GM18861 (cell line): ENCODE results near the gene NFIB.

ENCODE experiments used
- ATAC-seq: cut with Tn5 transposase; IDR thresholded peaks from one replicate; pipeline ENCODE4 v1.9.1; 2021; ENCODE audit not compliant: unreplicated experiment

The NFIB gene

DNA sequence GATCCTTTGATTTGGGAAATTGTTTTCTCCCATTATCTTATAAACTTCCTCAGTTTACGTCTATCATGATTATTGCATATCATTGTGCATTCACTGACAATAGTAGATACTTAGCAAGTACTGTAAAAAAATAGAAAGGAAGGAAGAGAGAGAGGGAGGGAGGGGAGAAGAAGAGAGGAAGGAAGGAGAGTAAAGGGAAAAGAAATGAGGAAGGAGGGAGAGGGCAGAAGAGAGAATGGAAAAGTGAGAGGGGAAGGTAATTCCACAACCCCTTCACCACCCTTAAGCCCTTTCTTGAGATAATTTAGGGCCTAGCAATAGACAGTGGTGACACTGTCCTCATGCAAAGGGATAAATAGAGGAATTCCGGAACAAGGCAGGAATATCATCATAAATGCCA is 64.4 kb downstream of the NFIB start:
- no peak for ATAC-seq

DNA sequence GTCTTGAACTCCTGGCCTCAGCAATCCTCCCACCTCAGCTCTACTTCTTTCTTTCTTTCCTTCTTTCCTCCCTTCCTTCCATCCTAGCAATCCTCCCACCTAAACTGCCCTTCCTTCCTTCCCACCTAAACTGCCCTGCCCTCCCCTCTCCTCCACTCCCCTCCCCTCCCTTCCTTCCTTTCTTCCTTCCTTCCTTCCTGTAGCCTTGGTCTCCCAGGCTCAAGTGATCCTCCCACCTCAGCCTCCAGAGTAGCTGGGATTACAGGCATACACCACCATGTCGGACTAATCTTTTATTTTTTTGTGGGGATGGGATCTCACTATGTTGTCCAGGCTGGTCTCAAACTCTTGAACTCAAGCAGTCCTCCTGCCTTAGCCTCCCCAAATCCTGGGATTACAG is 65.8 kb downstream of the NFIB start:
- ATAC-seq: no peak

DNA sequence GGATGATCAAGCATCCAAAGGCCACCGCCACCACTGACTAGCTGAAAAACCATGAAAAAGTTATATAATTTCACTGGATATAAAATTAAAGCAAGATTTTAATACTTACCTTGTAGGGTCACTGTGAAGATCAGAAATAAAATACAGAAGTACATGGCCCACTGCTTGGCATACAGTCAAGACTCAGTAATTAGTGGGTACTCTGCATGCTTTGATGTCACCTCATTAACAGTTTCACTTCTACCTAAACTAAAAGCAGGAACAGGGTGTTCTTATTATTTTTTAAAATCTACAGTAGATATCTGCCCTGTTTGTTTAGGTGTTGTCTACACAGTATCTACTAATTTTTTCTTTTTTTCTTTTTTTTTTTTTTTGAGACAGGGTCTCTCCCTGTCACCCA is 66.4 kb downstream of the NFIB start:
- no peak for ATAC-seq

DNA sequence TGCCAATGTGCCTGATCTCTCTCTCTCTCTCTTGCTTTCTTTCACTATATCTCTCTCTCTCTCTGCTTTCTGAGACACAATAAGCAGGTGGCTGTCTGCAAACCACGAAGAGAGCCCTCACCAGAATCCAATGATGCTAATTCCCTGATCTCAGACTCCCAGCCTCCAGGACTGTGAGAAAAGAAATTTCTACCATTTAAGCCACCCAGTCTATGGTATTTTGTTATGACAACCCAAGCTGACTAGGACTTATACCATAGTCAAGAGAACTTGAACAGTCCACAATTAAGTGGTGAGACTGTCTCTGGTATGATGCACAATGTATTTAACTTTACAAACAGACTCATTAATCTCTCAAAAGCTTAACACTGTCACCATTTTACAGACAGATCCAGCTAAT is 67.0 kb downstream of the NFIB start:
- no peak for ATAC-seq

DNA sequence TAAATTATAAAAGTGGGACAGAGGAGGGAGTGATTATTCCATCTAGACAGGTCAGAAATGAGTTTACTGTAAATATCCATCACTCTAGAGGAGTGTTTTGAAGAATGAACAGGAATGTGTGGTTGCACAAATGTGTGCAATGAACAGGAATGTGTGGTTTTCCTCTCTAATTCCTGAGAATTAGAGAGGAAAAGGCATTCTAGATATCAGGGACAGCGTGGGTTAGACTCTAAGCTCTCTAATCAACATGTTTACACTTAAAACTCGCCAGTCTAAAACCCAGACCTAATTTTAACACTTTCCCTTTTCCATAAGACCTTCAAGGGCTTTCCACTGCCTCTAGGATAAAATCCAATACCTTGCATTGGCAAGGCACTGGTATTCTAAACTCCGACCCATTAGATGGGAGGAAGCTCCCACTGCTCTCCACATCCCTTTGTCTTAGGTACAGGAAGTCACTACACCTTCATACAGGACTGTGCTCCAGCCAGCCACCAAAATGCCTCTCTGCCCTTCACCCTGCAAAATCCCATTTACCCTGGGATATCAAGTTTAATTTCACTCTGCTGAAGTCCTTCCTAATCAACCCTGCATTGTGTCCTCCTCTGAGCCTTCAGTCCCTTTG is 67.9 kb downstream of the NFIB start:
- ATAC-seq: no peak

DNA sequence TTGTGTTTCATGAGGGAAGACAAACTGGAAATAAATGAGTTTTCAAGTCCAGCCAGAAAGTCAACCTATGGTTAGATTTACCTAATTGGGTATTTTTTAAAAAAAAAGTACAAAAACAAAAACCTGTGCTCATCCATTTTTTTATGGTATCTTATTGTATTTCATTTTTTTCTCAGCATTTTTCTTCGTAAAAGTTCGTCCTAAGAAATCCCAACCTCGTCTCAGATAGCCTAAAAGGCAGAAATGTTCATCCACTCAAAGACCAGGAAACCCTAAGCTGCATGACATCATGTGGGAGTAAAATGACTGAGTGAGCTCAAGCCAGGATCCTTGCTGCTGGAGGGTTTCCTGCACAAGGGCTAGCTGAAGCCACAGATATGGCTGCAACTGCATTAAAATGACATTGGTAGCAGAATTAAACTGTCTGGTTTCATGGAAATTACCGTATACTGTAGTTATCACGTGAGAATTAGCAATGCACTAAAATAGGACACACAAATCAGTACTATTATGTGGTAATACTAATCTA is 70.4 kb downstream of the NFIB start:
- no peak for ATAC-seq

DNA sequence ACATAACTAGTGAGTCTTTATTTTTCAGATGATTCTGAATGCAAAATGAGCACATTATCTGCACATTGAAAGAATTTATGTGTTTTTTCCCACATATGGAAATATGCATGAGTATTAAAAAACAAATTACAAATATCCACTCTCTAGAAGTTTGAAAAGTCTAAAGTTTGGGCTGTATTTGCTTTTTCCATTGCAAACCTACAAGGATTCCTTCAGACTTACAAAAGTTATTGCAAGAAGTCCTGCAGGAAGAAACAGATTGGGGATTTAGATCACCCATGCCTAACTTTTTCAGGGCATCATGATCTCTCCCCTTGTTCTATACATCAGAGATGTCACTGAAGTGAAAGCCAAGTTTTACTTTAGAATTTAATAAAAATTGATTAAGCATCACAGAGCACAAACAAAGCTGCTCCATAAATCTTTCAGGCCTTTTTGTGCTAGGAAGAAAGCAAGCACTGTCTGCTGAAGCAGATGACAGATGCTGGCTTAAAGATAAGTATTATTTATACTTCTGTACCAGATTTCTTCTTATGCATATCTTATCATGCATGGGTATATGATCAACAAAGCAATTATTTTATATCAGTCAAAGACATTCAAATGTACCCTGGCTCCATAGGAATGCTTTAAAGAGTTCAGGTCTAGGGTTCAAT is 71.7 kb downstream of the NFIB start:
- no peak for ATAC-seq

DNA sequence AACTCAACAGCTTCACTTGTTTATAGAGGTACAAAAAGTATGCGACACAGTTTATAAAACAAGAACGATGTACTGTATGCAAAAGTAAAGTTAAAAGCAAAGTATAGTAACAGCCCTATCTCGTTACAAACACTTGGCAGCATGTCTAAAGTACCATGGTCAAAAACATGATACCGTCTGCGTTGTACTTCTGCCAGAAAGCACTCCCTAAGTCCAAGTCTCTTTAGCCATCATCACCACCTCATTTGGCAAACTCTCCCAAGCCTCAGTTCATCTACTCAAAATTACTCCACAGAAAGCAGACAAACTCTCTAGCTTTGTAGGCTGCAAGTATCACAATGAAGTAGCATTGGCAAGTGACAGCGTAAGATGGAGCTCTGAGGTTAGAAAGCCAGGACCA is 73.4 kb downstream of the NFIB start:
- no peak for ATAC-seq

DNA sequence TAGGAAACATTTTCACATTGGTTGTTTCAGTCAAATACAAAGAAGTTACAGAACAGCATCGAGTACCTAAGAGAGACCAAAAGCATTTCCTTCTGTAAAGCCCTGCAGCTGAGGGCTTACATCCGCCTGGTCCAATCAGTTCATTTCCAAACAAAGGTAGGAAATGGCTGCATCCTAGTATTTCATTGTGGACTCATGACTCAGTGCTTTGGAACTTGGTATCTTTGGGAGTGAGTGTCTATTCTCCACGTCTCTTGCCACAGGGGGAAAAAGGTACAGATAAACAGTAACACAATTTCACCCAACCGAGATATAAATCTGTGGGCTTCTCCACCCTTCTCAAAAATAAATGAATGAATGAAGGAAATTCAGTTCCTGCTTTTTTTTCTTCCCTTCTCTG is 75.4 kb downstream of the NFIB start:
- ATAC-seq: no peak

DNA sequence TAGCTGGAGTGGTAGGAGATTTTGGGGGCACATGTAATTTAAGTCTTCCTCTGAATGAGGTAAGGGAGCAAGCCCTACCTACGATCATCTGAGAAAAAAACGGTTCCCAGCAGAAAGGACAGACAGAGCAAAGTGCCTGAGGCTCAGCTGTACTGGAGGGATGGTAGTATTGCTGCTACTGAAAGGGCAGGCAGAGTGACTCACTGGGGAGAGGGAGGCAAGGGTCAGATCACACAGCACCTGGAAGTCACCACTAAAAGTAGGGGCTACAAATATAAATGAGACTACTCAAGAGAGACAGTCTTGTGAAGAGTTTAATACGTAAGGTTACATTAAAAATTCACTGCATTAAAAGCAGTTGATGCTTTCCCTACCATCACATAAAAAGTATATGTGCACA is 75.9 kb downstream of the NFIB start:
- no peak for ATAC-seq

DNA sequence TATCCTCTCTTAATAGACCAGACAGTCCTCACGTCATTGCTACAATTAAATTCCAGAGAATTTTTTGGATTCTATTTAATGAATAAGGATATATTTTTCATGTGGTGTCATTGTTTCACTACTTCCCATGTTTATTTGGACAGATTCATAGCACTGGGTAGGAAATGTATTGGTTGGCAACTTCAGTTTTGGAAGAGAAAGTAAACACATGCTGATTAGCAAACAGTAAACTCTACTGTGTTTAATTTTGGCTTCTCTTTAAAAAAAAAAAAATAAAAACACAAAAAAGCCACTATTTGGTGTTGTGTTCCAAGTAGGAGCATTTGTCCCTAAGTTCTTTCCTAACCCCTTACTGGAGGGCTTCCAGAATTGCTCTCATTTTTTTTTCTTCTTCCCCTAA is 77.3 kb downstream of the NFIB start:
- ATAC-seq: no peak

DNA sequence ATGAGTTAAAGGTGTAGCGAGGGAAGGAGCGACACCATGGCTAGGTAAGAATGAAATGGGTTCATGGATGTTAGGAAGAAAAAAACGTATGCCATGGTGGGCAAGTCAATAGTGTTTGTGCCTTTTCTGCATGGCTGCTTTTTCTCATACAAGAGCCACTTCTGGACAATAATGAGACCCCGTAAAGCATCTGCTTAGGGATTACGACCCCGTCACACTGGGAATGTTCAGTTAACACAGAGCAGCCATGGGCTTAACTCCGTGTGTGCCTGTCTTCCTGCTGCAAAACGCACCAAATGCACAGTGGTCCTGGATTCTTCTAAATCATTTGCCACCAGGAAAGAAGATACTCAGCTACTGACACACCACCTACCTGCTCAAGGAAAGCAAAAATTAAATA is 81.8 kb downstream of the NFIB start:
- no peak for ATAC-seq

DNA sequence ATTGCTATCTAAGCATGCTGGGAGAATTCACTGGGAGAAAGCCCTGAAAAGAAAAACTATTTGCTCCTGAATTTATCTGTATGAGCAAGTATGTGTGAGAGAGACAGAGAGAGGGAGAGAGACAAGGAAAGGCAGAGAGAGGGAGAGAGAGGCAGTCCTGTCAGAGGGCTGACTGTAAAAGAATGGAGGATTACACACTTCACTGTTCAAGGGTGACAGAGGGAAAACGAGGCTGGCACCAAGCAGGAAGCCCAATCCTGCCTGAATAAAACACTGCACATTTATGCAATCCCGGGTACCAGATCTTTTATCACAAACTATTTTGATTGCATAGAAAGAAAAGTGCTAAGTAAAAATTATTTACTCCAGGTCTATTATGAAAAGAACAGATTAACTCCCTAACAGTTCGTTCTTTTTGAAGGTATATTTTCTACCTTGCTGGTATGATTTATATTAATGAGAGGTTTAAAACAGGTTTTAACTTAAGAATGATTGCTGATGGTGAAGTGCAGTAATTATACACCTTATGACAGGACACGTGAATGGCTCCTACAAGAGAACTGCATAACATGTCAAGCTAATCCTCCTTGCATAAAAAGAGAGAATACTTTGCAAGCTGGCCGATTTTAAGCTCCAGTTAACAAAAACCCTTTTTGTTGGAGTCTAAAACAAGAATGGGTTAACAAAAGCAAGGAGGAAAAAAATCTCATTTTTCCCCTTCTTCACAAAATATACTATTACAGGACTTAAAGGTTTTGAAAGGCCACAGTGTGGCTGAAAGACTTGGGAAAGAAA is 82.5 kb downstream of the NFIB start:
- no peak for ATAC-seq

DNA sequence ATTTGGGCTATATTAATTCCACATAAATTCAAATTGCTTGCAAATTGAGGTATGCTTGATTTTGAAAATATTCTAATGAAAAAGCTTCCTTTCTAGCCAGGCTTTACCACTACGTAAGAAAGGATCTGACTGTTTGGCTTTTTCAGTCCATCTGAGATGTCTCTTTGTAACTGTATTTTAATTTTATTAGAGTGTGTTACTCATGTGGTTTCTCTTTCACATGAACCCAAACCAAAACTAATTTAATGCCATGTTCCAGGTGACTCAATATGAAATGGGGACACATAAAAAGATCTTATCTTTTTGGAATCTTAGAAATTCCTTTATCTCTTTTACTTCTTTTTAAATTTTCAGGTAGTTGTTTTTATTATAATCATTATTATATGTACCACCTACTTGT is 85.3 kb downstream of the NFIB start:
- no peak for ATAC-seq

DNA sequence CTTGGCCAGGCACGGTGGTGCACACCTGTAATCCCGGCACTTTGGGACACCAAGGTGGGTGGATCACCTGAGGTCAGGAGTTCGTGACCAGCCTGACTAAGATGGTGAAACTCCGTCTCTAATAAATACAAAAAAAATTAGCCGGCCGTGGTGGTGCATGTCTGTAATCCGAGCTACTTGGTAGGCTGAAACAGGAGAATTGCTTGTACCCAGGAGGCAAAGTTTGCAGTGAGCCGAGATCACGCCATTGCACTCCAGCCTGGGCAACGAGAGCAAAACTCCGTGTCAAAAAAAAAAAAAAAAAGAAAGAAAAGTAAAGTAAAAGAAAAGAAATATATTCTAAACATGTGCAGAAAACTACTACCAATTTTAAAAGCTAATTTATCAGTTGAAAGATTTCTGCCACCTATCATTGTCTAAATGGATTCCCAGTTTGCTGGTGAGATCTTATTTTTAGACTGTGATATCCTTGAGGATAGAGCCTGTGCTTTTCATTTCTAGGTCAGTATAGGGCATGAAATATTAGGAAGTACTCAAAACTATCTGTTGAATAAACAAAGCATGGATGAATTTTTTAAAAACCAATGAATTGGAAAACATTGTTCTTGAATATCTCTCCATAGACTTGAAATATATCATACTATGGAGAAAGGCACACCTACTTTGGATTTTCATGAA is 86.9 kb downstream of the NFIB start:
- no peak for ATAC-seq

DNA sequence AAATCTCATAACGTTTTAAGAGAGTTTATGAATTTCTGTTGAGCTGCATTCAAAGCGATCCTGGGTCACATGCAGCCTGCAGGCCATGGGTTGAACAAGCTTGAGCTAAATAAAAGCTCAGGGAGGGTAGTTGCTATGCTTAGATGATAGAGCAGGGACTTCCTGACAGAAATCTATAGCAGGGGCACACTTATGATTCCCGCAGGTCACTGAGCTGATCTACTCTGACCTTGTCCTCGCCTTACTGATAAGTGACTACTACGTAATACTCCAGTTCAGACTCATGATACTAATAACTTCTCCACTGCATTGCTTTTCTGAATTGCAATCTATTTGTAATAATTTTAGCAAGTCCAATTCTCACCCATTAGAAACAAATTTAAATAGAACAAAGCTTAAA is 90.9 kb downstream of the NFIB start:
- no peak for ATAC-seq

DNA sequence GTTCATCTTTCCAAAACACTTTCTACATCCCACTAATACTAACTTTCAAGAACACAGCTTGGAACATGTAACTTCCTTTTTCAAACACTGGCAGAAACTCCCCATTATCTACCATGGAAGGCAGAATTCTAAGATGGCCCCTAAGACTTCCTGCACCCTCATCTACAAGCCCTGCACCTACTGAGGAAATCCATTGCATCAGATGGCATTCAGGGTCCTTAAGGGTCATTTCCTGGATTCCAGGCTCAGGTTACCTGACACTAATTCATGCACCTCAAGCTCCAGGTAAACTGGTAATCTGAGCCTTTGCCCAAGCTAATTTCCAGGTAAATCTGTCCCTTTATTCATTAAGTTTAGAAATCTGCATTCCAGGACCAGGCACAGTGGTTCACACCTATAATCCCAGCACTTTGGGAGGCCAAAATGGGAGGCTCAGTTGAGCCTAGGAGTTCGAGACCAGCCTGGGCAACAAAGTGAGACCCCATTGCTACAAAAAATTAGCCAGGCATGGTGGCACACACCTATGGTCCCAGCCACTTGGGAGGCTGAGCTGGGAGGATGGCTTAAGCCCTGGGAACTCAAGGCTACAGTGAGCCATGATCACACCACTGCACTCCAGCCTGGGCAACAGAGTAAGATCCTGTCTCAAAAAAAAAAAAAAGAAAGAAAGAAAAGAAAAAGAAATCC is 91.6 kb downstream of the NFIB start:
- no peak for ATAC-seq

DNA sequence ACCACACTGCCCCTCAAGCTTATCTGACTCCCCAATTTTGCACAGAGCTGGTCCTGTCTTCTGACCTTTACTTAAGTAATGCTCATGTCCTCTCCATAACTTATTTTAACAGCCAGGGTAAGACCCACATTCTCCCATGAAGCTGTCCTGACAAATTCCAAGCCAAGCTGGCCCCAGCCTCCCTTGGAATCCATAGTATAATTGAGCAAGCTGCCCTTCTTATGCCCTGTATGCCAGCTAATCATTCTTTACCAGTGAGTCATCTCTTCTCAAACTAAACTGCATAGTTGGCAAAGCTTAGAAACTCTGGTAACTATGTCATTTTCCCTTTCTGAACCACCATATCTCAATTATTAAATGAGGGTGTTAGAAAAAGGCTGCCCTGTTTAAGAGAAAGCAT is 92.4 kb downstream of the NFIB start:
- ATAC-seq: no peak

DNA sequence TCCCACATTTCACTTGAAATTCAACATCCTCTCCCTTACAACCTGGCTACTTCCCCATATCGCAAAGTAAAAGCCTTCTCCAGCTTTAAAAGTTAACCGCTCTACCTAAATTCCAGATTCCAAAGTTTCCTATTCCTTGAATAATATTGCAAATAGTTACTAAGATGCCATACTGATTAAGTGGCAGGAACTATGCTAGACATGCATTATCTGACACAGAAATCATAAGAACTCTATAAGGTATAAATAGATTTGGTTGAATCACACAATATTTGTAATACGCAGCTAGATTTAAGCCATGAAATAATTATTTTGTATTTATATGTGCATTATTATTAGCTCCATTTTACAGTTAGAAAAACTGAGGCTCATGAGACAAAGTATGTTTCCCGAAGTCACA is 92.8 kb downstream of the NFIB start:
- ATAC-seq: no peak

DNA sequence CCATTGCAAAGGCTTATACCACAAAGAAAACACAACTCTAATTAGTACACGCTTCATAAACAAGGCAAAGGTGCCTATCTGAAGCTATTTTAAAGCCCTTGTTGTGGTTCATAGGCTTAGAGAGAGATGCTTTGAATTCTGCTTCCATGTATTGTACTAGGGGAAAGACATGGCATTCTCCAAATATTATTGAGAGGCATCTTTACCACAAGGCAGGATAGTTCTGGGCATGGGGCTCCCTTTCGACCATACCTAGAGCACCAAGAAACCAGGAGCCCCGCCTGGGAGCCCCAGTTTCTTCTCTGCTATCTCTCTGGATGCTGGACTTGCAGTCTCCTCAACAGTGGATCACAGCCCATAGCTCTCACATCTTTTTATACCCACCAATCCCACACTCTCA is 93.7 kb downstream of the NFIB start:
- ATAC-seq: no peak

DNA sequence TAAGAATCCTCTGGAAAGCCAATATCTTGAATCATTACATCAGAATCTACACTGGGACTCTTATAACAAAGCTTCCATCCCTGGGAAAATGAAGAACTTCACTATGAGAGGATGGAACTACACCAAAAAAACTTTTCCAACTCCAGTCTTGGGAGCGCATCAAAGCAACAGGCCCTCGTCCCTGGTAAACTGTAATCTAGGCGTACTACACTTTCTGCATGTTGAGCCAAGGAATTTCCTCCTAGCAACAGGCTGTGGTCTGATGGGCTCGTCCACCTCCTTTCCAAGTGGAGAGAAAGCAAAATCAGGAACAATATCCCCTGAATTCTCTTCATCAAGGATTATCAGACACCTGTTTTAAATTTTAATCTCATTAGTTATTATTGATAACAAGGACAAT is 94.1 kb downstream of the NFIB start:
- no peak for ATAC-seq
